MM.1S (cell line): Measurements from ENCODE around the gene CLPTM1.
A peak's percentile ranks its signal among the peaks of the same experiment; 100 is the strongest.
"Not testable (repeated sequence)": the region's sequence is repeated elsewhere in the genome, so short reads cannot be mapped to it uniquely, and the experiment has no call there.

Source experiments
- DNase-seq: peaks from one replicate; pipeline ENCODE4 v3.0.0-alpha.2; 2015
- H2AFZ ChIP-seq: fragments of 300-600 bp; sonication (generic); 2 replicates; pipeline ENCODE4 v1.6.0; 2016; ENCODE audit warnings: antibody characterized with exemption, low read length
- H3F3A ChIP-seq: fragments of 300-600 bp; sonication (generic); 2 replicates; pipeline ENCODE4 v1.6.1; 2016; ENCODE audit warnings: mild to moderate bottlenecking, antibody characterized with exemption, low read length, moderate library complexity, mixed read lengths; ENCODE audit not compliant: insufficient read depth
- H3K27ac ChIP-seq: fragments of 300-600 bp; sonication (generic); 2 replicates; pipeline ENCODE4 v1.5.1; 2016; ENCODE audit warnings: mild to moderate bottlenecking, low read length
- H3K27me3 ChIP-seq: fragments of 300-600 bp; sonication (generic); replicated peaks from 2 replicates; pipeline ENCODE4 v1.6.0; 2016; ENCODE audit warnings: low read length; ENCODE audit not compliant: insufficient read depth
- H3K36me3 ChIP-seq: fragments of 300-600 bp; sonication (generic); replicated peaks from 2 replicates; pipeline ENCODE4 v1.6.1; 2016; ENCODE audit warnings: mild to moderate bottlenecking, low read length, mixed read lengths; ENCODE audit not compliant: insufficient read depth
- H3K4me1 ChIP-seq: fragments of 300-600 bp; sonication (generic); 2 replicates; pipeline ENCODE4 v1.6.1; 2016; ENCODE audit warnings: low read length, mixed read lengths
- H3K4me2 ChIP-seq: fragments of 300-600 bp; sonication (generic); 2 replicates; pipeline ENCODE4 v1.6.0; 2016; ENCODE audit warnings: low read depth, low read length
- H3K4me3 ChIP-seq: fragments of 300-600 bp; sonication (generic); 2 replicates; pipeline ENCODE4 v1.5.1; 2016; ENCODE audit warnings: low read length, mixed read lengths
- H3K79me2 ChIP-seq: fragments of 300-600 bp; sonication (generic); 2 replicates; pipeline ENCODE4 v1.6.1; 2016; ENCODE audit warnings: mixed run types, low read length, mixed read lengths
- H3K9ac ChIP-seq: fragments of 300-600 bp; sonication (generic); 2 replicates; pipeline ENCODE4 v1.6.1; 2016; ENCODE audit warnings: low read length, mixed read lengths
- H3K9me2 ChIP-seq: fragments of 300-600 bp; sonication (generic); replicated peaks from 2 replicates; pipeline ENCODE4 v1.6.1; 2016; ENCODE audit warnings: mild to moderate bottlenecking, low read length, mixed read lengths; ENCODE audit not compliant: insufficient read depth
- H3K9me3 ChIP-seq: fragments of 300-600 bp; sonication (generic); replicated peaks from 2 replicates; pipeline ENCODE4 v1.6.1; 2016; ENCODE audit warnings: mild to moderate bottlenecking, low read length, mixed read lengths; ENCODE audit not compliant: insufficient read depth
- H4K20me1 ChIP-seq: fragments of 300-600 bp; sonication (generic); 2 replicates; pipeline ENCODE4 v1.6.1; 2016; ENCODE audit warnings: mild to moderate bottlenecking, low read length, moderate library complexity, mixed read lengths; ENCODE audit not compliant: insufficient read depth
- EZH2 ChIP-seq: fragments of 300-600 bp; sonication (generic); optimal IDR thresholded peaks from 2 replicates; pipeline ENCODE3; 2017; ENCODE audit warnings: low read depth, mild to moderate bottlenecking, antibody characterized with exemption, low read length, mixed read lengths
- EZH2phosphoT487 ChIP-seq: fragments of 300-600 bp; sonication (generic); IDR thresholded peaks from 2 replicates; pipeline ENCODE4 v1.6.1; 2018; ENCODE audit warnings: antibody characterized with exemption, low read length
- TF ChIP-seq, protein P1 (sequence below): fragments of 300-600 bp; sonication (generic); IDR thresholded peaks from 2 replicates; pipeline ENCODE4 v1.5.1; 2016; ENCODE audit warnings: antibody characterized with exemption, low read length, mixed read lengths

The CLPTM1 gene

DNA sequence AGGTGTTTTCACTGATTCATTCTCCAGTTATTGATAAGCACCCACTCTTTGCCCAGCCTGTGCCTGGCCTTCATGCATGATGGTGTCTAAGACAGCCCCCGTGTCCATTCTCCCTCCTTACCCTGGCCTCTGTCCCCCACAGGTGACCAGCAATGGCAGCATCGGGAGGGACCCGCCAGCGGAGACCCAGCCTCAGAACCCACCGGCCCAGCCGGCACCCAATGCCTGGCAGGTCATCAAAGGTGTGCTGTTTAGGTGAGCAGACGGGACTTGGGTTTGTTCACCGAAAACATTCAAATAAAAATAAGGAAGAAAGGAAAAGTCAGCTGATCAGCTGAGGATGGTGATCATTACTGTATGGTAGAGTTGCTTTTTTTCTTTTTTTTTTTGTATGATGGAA, 6.6 kb downstream of the CLPTM1 start:
- Histone ChIP-seq H3K79me2 (peaks cover 63% of the 10 kb centered on the region), H2AFZ (no peak overlapping the region), H4K20me1 (no peaks in the 10 kb centered on the region; the same call in none of the 2 replicates), H3K4me3 (no peak overlapping the region), H3K9me3 (no peaks in the 10 kb centered on the region), H3F3A (peaks cover 8% of the 10 kb centered on the region; the same call in 1 of the 2 replicates), H3K36me3 (peaks cover 6% of the 10 kb centered on the region; the same call in 1 of the 2 replicates), H3K27ac (peak overlapping the region; percentile 62; the same call in 1 of the 2 replicates), H3K9ac (no peak overlapping the region), H3K4me2 (peak overlapping the region; percentile 5; the same call in 1 of the 2 replicates), H3K27me3 (no peaks in the 10 kb centered on the region), H3K4me1 (peaks cover 28% of the 10 kb centered on the region), H3K9me2 (no peaks in the 10 kb centered on the region)
- no peak for DNase-seq
- TF ChIP-seq, protein P1, sequence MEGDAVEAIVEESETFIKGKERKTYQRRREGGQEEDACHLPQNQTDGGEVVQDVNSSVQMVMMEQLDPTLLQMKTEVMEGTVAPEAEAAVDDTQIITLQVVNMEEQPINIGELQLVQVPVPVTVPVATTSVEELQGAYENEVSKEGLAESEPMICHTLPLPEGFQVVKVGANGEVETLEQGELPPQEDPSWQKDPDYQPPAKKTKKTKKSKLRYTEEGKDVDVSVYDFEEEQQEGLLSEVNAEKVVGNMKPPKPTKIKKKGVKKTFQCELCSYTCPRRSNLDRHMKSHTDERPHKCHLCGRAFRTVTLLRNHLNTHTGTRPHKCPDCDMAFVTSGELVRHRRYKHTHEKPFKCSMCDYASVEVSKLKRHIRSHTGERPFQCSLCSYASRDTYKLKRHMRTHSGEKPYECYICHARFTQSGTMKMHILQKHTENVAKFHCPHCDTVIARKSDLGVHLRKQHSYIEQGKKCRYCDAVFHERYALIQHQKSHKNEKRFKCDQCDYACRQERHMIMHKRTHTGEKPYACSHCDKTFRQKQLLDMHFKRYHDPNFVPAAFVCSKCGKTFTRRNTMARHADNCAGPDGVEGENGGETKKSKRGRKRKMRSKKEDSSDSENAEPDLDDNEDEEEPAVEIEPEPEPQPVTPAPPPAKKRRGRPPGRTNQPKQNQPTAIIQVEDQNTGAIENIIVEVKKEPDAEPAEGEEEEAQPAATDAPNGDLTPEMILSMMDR: no peak

DNA sequence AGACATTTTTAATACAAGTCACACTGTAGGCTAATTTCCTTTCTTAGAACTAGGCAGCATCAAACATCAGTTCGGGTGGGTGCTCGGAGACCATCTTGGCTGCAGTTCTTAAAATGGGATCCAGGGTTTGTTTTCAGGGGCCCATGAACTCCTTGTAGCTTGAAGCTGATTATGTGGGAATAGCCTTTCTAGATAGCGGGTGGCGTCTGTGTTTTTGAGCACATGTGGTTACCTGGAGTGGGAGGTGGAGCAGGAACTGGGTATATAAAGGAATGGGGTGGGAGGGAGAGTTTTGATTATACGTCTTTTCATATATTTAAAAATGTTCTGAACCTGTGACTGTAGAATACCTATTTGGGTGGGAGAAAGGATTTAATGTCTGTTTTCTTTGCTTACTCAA, 12.9 kb downstream of the CLPTM1 start:
- Histone ChIP-seq H3K4me3 (no peak overlapping the region), H3K9ac (no peak overlapping the region), H3K9me2 (no peaks in the 10 kb centered on the region), H3K4me1 (no peaks in the 10 kb centered on the region), H3K27me3 (no peaks in the 10 kb centered on the region), H2AFZ (no peak overlapping the region), H3K27ac (no peak overlapping the region), H3F3A (no peaks in the 10 kb centered on the region), H3K9me3 (no peaks in the 10 kb centered on the region), H3K4me2 (no peak overlapping the region), H4K20me1 (no peaks in the 10 kb centered on the region), H3K36me3 (peaks cover 6% of the 10 kb centered on the region; the same call in 1 of the 2 replicates), H3K79me2 (peaks cover 24% of the 10 kb centered on the region)
- DNase-seq: no peak
- TF ChIP-seq EZH2phosphoT487: no peak
- no peak for TF ChIP-seq EZH2
- TF ChIP-seq, protein P1: no peak

DNA sequence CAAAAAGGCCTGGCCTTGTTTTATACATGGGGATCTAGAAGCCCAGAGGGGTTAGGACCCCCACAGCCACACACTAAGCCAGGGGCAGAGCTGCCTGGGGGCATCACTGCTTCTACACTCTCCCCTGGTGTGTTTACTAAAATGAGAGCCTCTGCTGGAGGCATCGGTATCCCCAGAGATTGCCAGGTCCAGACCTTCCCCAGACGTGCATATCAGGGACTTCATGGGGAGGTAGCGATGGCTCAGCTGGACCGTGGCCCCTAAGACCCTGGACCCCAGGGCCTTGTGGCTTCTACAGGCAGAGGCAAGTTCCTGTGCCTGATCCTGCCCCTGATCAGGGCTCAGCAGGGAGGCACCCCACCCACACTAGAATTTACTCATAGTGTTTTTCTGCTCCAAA, 13.5 kb downstream of the CLPTM1 start:
- TF ChIP-seq EZH2phosphoT487: no peak
- H2AFZ ChIP-seq: no peak overlapping the region

DNA sequence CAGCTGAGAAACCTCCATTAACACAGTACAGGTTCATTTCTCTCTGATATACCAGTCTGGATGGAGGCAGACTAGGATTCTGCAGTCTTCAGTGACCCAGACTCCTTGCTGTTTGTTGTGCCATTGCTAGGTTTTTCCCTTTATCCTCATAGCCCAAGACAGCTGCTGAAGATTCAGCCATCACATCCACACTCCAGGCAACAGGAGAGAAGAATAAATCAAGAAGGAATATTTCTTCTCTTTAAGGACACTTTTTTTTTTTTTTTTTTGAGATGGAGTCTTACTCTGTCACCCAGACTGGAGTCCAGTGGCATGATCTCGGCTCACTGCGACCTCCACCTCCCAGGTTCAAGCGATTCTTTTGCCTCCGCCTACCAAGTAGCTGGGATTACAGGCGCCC, 14.3 kb downstream of the CLPTM1 start:
- Histone ChIP-seq H4K20me1 (no peaks in the 10 kb centered on the region), H3K4me2 (no peak overlapping the region), H3K27me3 (no peaks in the 10 kb centered on the region), H3K4me1 (no peaks in the 10 kb centered on the region), H3K36me3 (peaks cover 8% of the 10 kb centered on the region; the same call in 1 of the 2 replicates), H3K9me2 (no peaks in the 10 kb centered on the region), H3K9me3 (no peaks in the 10 kb centered on the region), H3K27ac (no peak overlapping the region), H3F3A (no peaks in the 10 kb centered on the region), H3K4me3 (no peak overlapping the region), H3K79me2 (peaks cover 24% of the 10 kb centered on the region), H3K9ac (no peak overlapping the region), H2AFZ (no peak overlapping the region)
- no peak for DNase-seq
- TF ChIP-seq EZH2: no peak
- no peak for TF ChIP-seq EZH2phosphoT487
- TF ChIP-seq, protein P1: no peak

More for the DNA sequence above, 13.5 kb downstream of the CLPTM1 start:
- H3K27ac ChIP-seq: no peak overlapping the region
- H3K4me1 ChIP-seq: no peaks in the 10 kb centered on the region
- no peak overlapping the region for H3K4me3 ChIP-seq
- peaks cover 24% of the 10 kb centered on the region for H3K79me2 ChIP-seq
- H3K27me3 ChIP-seq: no peaks in the 10 kb centered on the region
- no peaks in the 10 kb centered on the region for H3K9me3 ChIP-seq
- peaks cover 6% of the 10 kb centered on the region; the same call in 1 of the 2 replicates for H3K36me3 ChIP-seq
- no peak for DNase-seq
- H3F3A ChIP-seq: no peaks in the 10 kb centered on the region
- no peak overlapping the region for H3K4me2 ChIP-seq
- H4K20me1 ChIP-seq: no peaks in the 10 kb centered on the region
- H3K9ac ChIP-seq: no peak overlapping the region
- no peaks in the 10 kb centered on the region for H3K9me2 ChIP-seq

DNA sequence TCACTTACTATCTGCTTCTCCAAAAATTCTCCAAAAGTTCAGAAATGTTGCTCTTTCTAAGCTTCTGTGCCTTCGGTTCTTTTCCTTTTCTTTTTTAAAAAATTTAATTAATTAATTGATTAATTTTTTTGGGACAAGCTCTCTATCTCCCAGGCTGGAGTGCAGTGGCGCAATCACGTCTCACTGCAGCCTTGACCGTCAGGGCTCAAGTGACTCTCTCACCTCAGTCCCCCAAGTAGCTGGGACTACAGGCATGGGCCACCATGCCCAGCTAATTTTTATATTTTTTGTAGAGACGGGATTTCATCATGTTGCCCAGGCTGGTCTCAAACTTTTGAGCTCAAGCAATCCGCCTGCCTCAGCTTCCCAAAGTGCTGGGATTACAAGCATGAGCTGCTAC, 16.3 kb downstream of the CLPTM1 start:
- not testable (repeated sequence) for H3K27ac ChIP-seq, H3F3A ChIP-seq, H3K9me3 ChIP-seq, H3K9ac ChIP-seq, H4K20me1 ChIP-seq, H3K36me3 ChIP-seq, H3K27me3 ChIP-seq, H3K4me2 ChIP-seq, H3K9me2 ChIP-seq, H2AFZ ChIP-seq, DNase-seq, H3K4me3 ChIP-seq, H3K4me1 ChIP-seq
- peaks cover 18% of the 10 kb centered on the region for H3K79me2 ChIP-seq
